ENCODE results near the gene CLCA4.

CLCA4 gene

GRCh38 chr1:86616871-86617270 lies 70.0 kb downstream of the CLCA4 start:
- no peak for DNase-seq

- no peak for DNase-seq
Observed at GRCh38 chr1:86618358-86618757, 71.5 kb downstream of the CLCA4 start.

- no peak for DNase-seq
Observed at GRCh38 chr1:86619313-86619712, 72.4 kb downstream of the CLCA4 start.

GRCh38 chr1:86621286-86621685 lies 74.4 kb downstream of the CLCA4 start:
- no peak for DNase-seq

All from fibroblast of skin of abdomen (primary cell).